Forelimb muscle (tissue), 1 donor: Measurements from ENCODE around the gene ARHGEF1. TPM values are rescaled to one million over a fixed set of nuclear protein-coding genes. Genes with fewer than 3 reads are reported as not detected.

Experiments
- DNase-seq: peaks from one replicate; pipeline ENCODE4 v3.0.0-alpha.2; 2013; ENCODE audit warnings: low read depth
- polyA plus RNA-seq: library from polyadenylated mRNA; unstranded; fragments of 120-200 nt; gene quantifications from one replicate; pipeline ENCODE4 v1.2.1, GENCODE V29; 2013; ENCODE audit not compliant: insufficient read length

ARHGEF1 gene
- polyA plus RNA-seq, 1 donor = 34.3 TPM

DNA sequence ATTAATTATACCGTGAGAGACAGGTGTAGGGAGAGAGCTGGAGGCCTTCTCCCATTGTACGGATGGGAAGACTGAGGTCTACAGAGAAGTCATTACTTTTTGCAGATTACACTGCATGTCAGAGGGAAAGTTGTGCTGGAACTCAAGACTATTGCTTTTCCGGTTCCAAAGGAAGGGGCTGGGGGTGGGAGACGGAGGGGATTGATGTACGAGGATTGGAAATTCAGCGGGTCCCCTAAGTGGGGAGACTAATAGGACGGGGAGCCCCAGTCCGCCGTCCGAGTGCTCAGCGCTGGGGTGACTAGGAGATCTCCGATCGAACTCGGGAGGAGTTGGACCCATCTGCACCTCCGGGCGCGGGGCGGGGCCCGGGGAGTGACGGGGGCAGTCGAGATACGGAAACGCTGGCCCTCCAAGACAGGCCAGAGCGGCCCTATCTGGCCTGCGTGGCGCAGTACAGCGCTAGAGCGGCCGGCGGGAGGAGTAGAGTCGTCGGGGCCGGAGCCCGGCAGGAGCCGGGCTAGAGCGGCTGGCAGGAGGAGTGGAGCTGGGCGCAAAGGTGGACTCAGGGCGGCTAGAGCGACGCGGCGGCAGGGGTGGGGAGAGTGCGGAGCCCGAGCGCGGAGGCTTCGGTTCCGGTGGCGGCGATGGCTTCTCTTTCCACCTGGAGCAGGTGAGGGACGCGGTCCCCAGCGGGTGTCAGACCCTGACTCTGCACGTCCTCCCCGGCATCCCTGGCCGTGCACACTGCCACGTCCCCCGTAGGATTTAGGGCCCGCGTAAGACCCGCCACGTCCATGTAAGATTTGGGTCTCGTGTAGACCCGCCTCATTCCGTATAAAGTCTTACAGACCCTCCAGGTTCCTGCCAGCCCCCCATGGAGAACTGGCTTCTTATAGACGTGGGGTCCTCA is 1.1 kb downstream of the ARHGEF1 start:
- DNase-seq = peak; percentile 86

DNA sequence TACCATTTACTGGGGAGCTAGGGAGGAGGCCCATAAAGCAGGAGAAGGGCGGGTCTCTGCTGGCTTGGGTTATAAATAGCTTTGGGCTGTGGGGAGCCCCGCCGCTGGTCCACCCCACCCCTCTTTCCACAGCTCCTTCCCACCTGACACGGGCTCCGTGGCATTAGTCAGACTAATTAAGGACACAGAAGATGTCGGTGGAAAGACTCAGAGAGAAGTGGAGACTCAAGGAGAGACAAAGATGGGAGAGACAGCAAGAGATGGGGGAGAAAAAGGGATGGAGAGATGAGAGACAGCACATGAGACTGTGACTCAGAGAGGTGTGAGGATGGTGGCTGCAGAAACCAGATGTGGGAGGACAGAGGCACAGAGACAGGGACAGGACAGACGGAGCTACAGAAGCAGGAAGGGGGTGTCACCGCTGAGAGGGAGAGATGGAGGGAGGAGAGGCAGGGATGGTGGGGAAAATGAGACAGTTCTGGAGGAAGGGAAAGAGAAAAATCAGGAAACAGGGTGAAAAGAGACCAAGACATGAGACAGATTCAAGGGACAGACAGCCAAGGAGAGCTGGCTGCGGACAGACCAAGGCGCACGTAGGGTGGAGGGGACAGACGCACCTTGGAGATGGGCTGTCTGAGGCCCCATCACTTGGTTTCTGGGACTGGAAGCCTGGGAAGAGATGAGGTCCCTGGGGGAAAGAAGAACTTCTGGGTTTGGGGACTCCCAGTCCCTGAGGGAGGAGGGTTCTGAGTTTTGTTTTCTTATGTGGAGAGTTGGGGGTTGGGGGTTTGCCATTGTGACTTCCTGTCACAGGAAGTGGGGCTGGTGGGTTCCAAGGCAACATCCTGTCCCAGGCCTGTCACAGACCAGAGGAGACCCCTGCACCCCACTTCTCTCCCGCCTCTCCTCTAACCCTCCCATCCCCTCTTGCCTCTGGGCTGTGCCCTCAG is 4.1 kb downstream of the ARHGEF1 start:
- no peak for DNase-seq

DNA sequence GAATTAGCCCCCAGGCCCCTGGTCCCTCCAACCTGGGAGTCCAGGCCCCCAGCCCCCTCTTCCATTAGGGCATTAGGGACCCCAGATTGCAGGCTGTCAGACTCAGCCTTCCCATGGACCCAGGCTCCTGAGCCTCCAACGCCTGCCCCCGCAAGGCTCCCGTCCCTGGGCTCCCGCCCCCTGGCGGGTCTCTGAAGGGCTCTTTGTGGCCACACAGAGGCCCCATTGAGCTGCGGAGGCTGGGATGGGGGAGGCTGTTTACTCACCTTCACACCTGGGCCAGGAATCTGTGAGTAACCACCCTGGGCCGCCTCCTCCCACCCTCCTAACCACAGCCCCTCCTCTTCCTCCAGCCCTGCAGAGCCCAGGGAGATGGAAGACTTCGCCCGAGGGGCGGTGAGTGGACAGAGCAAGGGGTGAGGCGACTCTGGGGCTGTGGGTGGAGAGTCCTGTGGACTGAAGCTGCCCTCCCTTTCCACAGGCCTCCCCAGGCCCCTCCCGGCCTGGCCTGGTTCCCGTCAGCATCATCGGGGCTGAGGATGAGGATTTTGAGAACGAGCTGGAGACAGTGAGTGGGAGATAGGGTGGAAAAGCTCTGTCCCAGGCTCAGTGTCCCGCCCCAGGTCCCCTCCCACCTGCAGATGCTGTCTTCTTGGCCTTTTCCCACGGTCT is 4.9 kb downstream of the ARHGEF1 start:
- DNase-seq = no peak

DNA sequence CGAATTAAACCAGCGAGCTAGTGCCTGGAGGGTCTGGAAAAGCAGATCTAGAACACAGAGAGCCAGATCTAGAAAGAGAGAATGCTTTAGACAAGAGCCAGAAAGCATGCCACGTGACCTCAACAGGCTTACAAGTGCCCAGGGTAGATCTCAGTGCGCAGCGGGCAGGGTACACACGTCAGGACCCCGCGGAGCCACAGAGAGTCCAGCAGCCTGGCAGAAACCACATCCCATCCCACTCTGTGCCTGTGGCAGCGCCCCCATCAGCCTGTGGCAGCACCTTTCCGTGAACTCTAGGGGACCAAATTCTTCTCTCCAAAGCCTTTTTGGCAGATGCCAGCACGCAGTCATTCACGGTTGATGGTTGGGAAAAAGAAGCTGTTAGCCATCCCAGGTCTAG is 5.9 kb downstream of the ARHGEF1 start:
- no peak for DNase-seq

DNA sequence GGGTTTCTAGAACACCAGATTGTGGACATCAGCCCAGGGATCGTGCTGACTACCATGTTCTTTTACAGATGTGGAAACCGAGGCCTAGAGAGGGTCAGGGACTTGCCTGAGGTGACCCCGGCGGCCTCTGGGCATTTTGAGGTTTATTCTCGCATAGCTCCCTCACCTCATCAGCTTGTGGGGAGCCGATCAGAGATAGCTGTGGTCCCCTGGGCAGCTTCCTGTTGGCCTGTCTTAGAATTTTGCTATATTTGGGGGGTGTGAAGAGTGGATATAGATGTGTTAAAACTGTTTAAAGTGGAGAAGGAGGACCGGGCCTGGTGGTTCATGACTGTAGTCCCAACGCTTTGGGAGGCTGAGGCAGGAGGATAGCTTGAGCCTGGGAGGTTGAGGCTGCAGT is 6.9 kb downstream of the ARHGEF1 start:
- no peak for DNase-seq

DNA sequence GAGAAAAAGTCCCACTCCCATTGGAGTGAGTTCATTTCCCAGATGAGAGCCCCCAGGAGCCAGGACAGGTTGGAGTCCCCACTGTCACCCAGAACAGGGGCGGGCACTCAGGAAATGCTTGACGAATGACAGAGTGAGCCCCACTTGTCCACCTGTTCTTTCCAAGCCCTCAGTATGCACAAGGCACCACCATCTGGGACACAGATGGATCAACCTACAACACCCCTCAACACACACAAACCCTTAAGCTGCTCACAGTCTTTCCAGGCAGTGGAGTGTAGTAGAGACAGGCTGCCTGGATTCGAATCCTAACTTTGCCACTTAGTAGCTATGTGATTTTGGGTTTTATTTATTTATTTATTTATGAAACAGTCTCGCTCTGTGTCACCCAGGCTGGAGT is 8.0 kb downstream of the ARHGEF1 start:
- DNase-seq = no peak

DNA sequence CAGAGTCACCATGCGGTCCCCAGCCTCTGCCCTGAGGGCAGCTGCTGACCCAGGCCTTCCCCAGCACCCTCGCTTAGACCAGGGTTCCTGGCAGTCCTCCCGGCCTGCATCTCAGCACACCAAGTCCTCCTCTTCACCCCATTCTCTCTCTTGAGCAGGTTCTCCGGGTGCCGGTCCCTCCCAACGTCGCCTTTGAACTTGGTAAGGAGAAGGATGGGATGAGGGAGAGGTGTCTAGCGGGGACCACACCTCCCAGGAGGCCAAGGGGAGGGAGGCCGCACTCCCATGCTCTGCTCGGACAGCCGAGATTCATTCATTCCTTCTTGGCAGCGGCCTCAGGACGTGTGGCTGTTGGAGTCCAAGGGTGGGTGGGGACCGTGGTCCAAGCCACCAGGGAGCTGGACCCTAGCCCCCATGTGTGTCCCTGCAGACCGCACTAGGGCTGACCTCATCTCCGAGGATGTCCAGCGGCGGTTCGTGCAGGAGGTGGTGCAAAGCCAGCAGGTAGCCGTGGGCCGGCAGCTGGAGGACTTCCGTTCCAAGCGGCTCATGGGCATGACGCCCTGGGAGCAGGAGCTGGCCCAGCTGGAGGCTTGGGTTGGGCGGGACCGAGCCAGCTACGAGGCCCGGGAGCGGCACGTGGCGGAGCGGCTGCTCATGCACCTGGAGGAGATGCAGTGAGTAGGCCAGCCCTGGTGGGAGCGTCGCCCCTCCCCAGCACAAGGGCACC is 9.4 kb downstream of the ARHGEF1 start:
- DNase-seq = no peak

DNA sequence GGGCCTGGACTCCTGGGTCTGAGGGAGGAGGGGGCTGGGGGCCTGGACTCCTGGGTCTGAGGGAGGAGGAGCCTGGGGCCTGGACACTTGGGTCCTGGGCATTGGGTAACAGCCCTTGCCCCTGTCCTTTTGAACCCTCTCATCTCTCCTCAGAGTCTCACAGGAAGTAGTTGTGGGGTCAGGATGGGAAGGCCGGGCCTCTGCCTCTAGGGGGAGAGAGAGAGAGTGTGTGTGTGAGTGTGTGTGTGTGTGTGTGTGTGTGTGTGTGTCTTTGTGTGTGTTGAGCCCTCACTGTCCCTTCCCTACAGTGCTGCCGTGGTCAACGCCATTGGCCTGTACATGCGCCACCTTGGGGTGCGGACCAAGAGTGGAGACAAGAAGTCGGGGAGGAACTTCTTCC is 10.9 kb downstream of the ARHGEF1 start:
- DNase-seq = no peak

DNA sequence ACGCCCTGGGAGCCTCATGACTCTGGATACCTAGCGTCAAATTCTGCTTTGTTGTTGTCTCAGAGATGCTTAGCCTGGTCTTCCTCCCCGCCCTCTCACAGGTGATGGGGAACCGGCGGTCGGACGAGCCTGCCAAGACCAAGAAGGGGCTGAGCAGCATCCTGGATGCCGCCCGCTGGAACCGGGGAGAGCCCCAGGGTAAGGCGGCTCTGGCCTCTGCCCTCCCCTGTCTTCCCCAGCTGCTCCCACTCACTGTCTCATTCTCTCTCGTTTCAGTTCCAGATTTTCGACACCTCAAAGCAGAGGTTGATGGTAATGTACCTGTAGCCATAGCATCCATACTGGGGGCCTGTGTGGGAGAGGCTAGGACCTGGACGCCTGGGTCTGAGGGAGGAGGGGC is 11.4 kb downstream of the ARHGEF1 start:
- no peak for DNase-seq

DNA sequence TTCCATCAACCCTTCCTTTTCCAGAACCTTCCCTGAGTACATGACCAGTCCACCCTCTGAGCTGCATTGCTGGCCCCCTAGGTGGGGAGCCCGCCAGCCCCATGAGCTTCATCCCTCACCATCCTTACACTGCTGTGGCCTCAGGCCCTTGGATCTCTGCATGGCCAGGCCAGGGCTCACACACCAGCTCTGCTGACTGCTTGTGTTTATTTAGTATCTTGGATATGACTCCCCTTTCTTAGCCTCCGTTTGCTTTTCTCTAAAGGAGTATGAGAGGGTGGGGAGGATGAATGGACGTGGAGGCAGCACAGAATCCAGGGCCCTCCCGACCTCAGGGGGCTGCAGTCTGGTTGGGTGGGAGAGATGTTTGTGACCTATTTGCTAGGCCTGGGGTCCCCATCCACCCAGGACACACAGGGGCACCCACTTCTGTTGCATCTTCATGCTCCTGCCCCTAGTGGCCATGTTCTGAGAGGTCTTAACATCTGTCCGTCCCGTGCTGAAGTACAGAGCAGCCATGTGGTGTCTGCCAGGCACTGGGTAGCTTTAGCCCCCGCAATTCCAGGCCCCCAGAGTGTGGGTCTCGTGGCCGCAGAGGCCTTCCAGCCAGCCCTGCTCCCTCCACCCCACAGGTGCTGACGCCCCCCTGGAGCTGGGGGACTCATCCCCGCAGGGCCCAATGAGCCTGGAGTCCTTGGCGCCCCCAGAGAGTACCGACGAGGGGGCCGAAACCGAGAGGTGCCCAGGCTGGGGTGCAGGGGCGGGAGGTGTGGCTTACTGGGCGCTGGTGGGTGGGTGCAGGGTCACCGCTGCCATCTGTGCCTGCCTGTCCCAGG is 13.0 kb downstream of the ARHGEF1 start:
- no peak for DNase-seq

DNA sequence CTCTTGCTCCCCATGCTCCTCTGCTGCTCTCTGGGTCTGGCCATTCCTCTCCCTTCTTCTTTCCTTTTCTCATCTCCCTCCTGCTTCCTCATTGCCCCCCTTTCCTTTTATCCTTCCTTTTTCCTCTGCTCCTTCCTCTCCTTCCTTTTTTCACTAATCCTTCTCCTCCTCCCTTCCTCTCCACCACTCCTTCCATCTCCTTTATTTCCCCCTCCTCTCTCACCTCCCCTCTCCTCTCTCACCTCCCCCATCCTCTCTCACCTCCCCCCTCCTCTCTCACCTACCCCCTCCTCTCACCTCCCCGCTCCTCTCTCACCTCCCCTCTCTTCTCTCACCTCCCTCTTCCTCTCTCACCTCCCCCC is 13.6 kb downstream of the ARHGEF1 start:
- no peak for DNase-seq

DNA sequence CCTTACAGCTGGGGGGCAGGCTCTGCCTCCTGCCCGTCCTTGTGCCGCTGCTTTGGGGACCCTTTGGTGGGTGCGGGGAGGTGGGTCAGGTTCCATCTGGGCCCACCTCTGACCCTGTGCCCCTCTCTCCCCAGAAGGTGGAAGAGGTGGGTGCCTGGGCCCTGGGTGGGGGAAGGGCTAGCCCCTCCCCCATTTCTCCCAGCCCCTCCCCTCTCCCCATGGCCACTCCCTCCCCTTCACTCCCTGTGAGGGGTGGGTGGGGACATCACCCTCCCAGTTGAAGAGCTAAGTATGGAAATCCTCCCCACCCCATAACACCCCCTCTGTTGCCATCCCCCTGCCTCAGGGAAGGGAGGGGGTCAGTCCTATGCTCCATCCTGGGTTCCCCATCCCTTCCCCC is 14.2 kb downstream of the ARHGEF1 start:
- no peak for DNase-seq

DNA sequence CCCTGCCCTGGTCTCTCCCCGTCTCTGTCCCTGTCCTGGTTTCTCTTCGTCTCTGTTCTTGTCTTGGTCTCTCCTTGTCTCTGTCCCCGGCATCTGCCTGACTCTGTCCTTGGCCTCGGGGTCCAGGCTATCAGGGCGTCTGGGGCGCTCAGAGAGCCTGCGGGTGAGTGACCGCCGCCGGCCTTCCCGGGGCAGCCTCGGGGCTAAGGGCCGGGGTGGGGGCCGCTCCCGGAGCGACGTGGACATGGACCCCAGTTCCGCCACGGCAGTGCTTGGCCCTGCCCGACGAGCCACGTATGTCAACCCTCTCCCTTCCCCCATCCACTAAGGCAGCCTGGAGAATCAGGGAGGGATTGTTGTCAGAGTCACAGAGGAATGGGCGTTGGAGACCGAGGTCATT is 14.8 kb downstream of the ARHGEF1 start:
- no peak for DNase-seq

DNA sequence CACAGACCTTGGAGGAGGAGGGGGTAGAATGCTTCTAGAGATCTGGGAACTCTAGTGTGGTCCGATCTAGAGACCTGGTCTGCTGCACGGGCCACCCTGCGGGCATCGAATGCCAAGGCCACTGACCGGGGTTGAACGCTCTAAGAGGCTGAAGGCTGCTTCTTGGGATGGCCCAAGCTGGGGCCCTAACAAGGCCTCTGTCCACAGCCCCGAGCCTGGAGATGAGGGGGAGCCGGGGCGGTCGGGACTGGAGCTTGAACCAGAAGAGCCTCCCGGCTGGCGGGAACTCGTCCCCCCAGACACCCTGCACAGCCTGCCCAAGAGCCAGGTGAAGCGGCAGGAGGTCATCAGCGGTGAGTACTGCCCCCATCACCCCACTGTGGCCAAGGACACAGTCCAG is 15.3 kb downstream of the ARHGEF1 start:
- no peak for DNase-seq

DNA sequence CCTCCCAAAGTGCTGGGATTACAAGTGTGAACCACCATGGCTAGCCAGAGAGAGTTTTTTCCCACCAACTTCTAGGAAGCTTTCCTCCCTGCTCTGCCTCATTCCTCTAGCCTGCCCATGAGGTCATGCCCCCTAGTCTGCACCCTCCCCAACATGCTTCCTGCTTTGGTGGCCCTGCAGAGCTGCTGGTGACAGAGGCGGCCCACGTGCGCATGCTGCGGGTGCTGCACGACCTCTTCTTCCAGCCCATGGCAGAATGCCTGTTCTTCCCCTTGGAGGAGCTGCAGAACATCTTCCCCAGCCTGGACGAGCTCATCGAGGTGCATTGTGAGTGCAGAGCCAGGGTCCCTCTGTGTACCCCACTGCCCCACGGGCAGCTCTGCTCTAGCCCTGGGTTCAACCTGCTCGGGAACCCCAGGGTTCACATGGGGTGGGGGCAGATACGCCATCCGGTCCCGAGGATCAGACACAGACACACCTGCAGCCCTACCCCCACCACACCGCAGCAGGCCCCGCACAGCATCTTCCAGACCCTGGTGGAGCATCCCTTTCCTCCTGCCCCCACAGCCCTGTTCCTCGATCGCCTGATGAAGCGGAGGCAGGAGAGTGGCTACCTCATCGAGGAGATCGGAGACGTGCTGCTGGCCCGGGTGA is 18.9 kb downstream of the ARHGEF1 start:
- DNase-seq = no peak

DNA sequence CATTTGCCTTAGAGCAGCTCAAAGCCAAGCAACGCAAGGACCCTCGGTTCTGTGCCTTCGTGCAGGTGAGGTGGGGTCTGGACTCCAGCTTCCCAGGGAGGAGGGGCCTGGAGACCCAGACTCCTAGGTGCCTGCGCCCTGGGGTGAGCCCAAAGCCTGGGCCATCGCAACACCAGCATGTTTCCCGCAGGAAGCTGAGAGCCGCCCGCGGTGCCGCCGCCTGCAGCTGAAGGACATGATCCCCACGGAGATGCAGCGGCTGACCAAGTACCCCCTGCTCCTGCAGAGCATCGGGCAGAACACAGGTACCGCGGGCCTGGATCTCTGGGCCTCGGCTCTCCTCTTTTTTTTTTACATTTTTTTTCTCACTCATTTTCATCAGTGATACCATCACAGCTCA is 19.6 kb downstream of the ARHGEF1 start:
- no peak for DNase-seq

DNA sequence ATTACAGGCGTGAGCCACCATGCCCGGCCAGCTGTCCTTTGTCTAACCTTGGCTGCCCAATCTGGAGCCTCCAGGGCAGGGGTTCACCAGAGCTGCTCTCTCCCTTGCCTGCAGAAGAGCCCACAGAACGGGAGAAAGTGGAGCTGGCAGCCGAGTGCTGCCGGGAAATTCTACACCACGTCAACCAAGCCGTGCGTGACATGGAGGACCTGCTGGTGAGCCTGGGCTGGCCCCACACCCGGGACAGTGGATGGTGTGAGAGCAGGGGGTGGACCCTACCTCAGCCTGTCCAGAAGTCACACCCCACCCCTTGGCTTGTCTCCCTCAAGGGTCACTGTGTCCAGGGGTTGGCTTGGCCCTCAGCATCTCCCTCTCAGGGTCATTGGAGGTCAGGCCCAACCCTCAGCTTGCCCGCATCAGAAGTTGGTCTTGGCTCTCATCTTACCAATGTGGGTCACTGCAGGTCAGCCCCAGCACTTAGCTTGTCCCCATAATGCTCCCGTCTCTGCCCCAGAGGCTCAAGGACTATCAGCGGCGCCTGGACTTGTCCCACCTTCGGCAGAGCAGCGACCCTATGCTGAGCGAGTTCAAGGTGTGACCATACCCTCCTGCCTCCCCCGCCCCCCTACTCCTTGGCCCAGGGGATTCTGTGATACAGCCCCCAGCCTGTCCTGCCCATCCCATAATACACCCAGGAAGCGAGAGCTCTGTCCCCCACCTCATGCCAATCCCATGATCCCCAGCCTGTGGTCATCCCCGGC is 20.4 kb downstream of the ARHGEF1 start:
- no peak for DNase-seq

DNA sequence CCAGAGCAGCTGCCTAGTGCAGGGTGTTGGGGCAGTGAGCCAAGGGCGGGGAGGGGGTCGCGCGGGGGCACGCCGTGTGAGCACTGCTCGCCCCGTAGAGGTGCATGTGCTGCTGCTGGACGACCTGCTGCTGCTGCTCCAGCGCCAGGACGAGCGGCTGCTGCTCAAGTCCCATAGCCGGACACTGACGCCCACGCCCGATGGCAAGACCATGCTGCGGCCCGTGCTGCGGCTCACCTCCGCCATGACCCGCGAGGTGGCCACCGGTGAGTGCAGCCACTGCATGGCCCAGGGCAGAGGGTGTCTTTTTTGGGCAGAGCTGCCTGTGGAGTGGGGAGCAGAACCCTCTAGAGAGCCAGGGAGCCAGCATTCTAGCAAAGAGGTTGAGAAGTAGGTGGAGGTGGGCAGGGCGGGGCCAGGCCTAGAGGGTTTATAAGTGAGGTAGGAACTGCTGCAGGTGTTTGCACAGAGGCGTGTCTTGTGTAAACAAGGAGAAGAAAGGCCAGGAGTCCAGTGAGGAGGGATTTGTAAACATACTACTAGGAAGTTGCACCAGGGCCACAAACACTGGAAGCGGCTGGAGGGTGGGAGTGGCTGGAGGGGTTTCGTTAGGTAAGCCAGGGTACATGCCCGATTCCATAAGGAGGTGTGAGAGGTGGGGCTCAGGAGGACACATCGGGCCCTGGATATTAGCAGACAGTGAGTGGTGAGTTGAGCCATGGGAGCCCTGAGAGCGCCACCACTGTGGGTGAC is 21.3 kb downstream of the ARHGEF1 start:
- DNase-seq = no peak
